Fibroblast of peridontal ligament (primary cell): ENCODE measurements around the gene STK11.
A peak's percentile ranks its signal among the peaks of the same experiment; 100 is the strongest.

ENCODE experiments used
- DNase-seq: peaks from one replicate; pipeline ENCODE4 v3.0.0-alpha.2; 2010; ENCODE audit errors: extremely low read depth

STK11 gene

DNA sequence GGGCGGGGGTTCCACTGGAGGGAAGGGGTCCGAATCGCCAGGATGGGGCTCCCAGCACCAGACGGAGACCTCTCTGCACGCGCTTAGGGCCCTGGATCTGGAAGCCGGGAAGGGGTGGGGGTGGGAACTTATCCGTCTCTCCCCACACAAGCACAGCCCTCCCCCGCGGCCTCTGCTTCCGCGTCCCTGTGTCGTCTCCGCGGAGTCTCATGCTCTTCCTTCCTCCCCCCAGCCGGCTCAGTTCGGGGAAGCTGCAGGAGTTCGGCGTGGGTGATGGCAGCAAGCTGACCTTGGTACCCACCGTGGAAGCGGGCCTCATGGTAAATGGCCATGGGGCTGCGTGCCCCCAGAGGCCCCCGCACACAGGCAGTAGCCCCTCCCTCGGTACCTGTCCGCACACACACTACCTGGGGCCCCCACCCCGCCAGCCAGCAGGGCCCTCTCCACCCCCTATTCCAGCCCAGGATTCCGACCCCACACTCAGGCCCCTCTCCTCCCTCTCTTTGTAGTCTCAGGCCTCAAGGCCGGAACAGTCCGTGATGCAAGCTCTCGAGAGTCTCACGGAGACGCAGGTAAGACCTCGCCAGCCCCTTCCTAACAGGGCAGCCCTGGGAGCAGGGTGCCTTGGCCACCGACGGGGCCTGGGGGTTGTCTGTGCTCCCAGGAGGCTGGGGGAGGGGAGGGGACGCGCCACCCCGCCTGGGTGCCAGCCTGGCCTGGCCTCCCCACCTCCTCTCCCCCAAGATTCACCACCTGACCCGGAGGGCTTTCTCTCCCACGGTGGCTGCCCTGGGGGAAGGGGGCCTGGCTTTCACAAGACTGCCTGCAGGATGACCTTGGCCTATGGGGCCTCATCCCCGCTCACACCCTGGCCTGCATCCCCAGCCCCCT is 46.0 kb downstream of the STK11 start:
- DNase-seq: peak; percentile 50

GRCh38 chr19:1252221-1252820 is 46.7 kb downstream of the STK11 start:
- peak; percentile 95 for DNase-seq

DNA sequence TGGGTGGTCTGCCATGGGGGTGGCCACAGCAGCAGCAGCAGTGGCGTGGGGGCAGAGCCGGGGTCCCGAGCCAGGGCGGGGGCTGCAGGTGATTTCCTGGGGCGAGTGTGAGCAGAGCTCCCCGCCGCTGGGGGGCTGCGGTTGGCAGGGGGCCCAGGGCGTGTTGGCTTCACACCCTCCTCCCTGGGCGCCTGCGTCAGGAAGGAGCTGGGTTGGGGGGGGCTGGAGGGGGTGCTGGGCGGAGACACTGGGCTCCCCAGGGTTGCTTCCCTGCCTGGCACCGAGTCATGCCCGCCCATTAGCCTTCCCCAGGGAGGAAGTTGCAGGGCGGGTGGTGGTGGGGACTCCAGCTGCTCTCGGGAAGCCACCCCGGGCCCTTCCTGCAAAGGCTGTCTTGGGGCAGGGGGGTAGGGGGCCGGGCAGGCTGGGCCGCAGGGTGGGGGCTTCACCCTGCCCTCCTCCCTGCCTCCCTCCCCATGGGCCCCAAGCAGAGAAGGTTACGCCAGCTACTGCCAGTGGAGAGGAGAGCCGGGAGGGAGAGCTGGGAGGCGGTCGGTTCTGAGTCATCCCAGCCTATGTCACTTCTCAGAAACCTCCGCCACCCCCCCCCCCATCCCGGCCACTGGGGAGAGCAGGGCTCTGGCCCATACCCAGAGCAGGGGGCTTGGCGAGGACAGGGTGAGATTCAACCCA is 47.4 kb downstream of the STK11 start:
- peak; percentile 95 for DNase-seq

DNA sequence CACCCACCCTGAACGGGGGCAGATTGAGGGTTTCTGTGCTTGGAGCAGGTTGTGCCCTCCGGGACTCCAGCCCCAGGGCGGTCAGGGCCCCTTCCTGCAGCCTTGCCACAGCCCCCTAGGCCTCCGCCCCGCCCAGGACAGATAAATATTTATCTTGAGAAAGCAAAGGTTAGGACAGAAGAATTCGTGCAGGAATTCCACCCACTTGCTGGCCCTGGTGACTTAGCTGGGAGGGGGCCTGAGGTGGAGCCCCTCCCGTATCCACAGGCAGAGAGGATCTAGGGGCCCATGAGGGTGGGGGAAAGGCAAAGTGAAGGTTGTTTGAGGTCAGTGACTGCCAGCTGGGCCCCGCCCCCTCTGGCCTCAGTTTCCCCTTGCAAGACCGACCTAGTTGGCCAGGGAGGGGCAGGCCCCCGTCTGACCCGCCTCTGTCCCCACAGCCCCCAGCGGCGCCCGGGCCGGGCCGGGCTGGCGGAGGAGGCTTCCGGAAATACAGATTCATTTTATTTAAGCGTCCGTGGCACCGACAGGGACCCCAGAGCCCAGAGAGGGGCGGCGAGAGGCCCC is 48.0 kb downstream of the STK11 start:
- DNase-seq: peak; percentile 83

GRCh38 chr19:1254081-1254527 is 48.5 kb downstream of the STK11 start:
- no peak for DNase-seq

DNA sequence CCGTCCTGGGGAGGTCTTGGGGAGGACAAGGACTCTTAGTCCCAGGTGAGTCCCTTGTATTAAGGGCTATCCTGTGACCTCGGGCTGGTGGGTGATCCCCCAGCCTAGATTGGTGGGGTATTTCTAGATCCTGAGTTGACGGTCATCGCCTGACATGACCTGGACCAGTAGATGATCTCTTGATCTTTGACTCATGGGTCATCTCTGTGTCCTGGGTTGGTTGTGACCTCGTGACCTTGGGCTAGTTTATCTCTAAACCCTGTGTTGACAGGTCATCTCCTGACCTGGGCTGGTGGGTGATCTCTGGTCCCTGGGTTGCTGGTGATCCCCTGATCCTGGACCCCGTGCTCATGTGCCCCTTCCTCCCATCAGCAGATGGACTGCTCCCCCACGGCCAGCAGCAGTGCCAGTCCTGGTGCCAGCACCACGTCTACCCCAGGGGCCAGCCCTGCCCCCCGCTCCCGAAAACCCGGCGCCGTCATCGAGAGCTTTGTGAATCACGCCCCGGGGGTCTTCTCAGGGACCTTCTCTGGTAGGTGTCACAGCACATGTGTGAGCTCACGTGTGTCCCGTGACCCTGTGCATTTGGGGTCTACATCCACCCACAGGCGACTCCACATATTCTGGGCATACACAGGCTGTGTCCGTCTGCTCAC is 49.1 kb downstream of the STK11 start:
- no peak for DNase-seq

DNA sequence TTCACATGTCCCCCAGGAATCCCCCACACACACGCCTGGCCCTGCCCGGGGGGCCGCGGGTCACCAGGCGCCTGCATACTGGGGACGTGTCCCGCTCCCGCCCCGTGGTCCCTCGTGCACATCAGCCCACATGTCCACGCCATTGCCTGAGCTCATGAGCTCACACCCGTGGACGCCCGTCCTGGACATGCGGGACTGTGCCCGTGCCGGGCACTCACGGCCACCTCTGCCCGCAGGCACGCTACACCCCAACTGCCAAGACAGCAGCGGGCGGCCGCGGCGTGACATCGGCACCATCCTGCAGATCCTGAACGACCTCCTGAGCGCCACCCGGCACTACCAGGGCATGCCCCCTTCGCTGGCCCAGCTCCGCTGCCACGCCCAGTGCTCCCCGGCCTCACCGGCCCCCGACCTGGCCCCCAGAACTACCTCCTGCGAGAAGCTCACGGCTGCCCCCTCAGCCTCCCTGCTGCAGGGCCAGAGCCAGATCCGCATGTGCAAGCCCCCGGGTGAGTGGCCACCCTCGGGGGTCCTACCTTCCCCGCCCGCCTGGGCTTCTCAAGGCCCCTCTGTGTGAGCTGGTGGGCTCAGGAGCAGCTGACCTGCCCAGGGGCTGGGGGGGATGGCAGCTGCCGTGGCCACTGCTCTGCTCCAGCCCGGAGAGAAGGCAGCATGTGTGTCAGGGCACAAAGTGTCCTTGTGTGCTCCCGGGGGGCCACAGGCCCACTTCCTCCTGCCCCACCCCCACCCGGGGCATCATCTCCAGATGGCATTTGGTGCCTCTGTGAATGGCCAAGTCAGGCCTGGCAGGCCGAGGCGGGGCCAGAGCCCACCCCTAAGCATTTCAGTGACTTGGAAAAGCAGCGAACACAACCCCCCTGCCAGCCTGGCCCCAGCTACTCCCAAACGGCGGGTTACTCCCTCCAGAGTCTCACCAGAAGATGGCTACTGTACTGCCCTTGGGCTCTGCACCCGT is 49.9 kb downstream of the STK11 start:
- DNase-seq: no peak

- no peak for DNase-seq
These were observed 51.3 kb downstream of the STK11 start for GRCh38 chr19:1256646-1257474.

DNA sequence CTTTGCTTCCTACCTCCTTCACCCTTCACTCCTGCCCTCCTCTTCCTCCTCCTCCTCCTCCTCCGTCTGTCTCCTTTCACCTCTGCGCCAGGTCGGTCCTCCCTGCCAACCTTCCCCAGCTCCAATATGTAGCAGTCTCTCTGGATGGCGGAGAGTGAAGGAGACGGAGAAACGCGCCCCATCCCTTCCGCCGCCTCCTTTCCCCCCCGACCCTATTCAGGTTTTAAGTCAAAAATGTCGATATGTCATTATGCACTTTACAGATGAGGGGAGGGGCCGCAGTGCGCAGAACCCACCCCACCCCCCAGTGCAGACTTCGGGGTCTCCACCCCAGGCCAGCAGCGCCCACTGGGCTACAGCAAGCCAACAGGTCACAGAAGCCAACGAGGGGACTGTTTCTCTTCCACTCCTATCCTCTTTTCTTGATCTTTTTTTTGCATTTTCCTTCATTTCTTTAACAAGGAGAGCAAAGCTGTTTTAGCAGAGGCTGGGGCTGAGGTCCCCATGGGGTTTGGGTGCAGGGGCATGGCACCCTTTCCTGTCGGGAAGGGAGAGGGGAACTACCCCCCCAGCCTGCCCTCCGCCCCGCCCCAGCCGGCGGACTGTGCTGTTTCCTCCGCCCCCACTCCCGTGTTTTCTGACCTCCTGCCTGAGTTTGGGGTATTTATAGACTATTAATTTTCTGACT is 52.0 kb downstream of the STK11 start:
- DNase-seq: no peak

DNA sequence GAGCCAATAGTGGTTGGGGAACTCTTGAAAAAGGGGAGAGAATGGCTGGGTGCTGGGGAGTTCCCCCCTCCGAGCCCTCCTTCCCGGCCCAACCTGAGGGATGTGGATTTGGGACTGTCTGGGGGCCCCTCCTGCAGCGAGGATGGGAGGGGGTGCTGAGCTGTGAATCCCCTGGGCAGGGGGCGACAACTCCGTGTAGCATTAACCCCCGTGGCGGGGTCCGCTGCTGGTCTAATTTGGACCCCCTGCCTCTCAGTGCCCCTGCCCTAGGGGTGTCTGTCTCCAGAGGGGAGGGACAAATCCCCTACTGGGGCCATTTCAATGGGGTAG is 52.5 kb downstream of the STK11 start:
- DNase-seq: no peak

- no peak for DNase-seq
These were observed 53.2 kb downstream of the STK11 start for GRCh38 chr19:1258707-1259205.

DNA sequence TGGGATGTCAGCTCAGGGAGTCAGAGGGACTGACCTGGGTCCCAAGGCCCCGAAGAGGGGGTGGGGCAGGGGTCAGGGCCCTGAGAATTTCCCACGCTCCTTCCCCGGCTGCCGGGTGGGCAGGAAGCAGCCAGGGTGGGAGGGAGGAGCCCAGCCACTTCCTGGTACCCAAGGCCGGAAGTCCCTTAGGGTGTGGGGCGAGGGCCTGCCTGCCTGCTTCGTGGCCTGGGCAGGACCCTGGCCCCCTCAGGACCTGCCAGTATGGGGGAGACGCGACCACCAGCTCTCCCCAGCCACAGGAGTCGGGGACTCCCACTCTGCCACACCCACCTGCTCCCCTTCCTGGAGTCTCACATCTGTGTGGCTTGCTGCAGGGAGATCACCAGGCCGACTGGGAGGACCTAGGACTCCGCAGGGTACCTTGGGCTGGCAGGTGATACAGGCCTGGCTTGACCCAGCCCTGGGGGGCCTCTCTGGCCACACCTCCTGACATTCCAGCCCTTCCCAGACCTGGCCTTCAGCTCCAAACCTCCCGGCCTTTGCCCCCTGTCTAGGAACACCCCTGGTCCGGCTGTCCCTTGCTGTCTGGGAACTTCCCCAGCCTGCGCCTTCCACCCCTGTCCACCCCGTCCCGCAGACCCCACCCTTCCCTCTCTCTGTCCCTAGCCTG is 53.8 kb downstream of the STK11 start:
- DNase-seq: peak; percentile 46

- DNase-seq: no peak
These were observed 54.5 kb downstream of the STK11 start for GRCh38 chr19:1259876-1260748.

GRCh38 chr19:1260749-1261537 is 55.4 kb downstream of the STK11 start:
- peak; percentile 95 for DNase-seq

- no peak for DNase-seq
These were observed 55.9 kb downstream of the STK11 start for GRCh38 chr19:1261538-1261797.

DNA sequence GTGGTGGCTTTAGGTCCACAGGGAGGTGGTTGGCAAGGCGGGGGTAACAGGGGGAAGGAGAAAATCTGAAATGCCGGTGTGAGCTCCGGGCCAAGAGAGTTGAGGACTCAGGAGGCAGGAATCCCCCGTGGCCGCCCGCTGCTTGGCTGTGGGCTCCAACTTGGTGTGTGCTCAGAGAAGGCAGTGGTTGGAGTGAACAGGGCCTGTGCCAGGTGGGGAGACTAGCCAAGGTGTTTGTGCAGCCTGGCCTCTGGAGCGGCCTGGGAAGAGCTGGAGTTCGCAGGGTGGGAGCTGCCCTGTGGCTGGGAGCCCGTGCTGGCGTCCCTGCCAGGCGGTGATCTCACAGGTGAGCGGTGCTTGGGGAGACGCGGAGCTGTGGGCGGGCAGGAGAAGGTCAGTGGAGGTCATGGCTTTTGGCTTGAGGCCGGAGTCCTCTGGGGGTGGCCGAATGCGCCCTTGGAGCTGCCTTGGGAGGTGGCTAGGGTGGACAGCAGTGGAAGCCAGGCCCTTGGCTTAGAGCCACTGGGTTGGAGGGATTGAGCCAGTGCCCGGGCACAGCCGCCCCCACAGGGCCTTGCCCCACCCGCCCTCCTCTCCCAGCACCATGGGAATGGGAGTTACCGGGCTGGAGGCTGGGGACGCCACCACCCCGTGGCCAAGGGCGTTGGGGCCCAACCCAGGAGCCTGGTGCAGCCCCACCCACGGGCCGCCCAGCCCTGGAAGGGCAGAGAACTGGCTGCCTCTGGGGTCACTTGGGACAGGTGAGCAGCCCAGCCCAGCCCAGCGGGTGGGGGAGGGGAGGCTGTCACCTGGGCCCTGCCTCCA is 56.4 kb downstream of the STK11 start:
- no peak for DNase-seq
